Measurements from ENCODE around the gene CDADC1.

GRCh38 chr13:49272296-49272695, 24.6 kb downstream of the CDADC1 start:
- TF ChIP-seq POLR2A (IDR thresholded peaks at IDR 0.05) (no peak), CTCF (IDR thresholded peaks at IDR 0.05) (no peak)

Measured in esophagus squamous epithelium (tissue), 4 donors.